Measurements from ENCODE around the gene HOXD8. TPM values are rescaled to one million over a fixed set of nuclear protein-coding genes. Genes with fewer than 3 reads are reported as not detected.

Gene HOXD8
- total RNA-seq, 4 donors from 2014 or later: 1.4 to 6.0 (median 2.6) TPM

DNA sequence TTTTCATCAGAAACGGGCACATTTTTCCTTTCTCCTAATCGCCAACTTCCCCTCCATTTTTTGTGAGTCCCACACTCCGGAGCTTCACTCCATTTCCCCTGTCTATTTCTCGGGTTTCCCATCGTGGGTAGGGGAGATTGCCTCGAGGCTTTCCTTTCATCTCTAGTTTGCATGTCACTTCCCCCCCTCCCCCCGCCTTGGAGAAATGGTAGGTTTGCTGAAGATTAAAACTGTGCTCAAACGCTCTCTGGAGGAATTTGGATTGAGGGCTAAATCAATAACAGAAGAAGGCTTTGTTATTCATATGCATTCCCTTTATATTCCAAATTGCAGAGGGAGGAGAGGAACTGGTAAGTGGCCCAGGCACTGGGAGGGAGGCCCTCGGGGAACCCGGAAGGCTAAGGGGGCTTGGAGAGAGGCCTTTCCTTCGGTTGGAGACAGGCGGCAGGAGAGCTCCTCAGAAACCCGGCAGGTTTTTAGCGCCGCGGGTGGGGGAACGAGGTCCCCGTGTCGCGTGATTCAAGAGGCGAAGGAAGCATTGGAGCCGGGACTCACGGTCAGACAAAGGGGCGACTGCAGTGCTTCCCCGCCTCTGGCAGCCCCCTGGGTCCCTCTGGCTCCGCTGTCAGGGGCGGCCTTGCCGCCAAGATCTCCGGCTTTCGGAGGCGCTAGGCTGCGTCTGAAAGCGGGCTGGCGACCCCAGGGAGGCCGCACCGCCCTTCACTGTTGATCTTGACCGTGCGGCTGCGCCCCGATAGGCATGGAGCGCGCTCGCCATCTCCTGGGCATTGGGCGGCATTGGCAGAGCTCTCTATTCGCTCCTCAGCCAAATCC, 32.3 kb upstream of the HOXD8 start:
- Histone ChIP-seq H3K27me3 (peaks cover 100% of the 10 kb centered on the region), H3K27ac (no peak overlapping the region), H3K4me3 (peak overlapping the region; percentile 47), H3K36me3 (no peaks in the 10 kb centered on the region), H3K4me1 (peaks cover 53% of the 10 kb centered on the region), H3K9me3 (no peaks in the 10 kb centered on the region)
- peak in 1 of 2 donors; percentile 74 for DNase-seq (ENCODE audit: low spot score in 2 of 2)
- TF ChIP-seq EP300 (IDR thresholded peaks at IDR 0.05): no peak
- TF ChIP-seq POLR2AphosphoS5 (IDR thresholded peaks at IDR 0.05): no peak
- TF ChIP-seq POLR2A (IDR thresholded peaks at IDR 0.05): no peak
- TF ChIP-seq, protein P1, sequence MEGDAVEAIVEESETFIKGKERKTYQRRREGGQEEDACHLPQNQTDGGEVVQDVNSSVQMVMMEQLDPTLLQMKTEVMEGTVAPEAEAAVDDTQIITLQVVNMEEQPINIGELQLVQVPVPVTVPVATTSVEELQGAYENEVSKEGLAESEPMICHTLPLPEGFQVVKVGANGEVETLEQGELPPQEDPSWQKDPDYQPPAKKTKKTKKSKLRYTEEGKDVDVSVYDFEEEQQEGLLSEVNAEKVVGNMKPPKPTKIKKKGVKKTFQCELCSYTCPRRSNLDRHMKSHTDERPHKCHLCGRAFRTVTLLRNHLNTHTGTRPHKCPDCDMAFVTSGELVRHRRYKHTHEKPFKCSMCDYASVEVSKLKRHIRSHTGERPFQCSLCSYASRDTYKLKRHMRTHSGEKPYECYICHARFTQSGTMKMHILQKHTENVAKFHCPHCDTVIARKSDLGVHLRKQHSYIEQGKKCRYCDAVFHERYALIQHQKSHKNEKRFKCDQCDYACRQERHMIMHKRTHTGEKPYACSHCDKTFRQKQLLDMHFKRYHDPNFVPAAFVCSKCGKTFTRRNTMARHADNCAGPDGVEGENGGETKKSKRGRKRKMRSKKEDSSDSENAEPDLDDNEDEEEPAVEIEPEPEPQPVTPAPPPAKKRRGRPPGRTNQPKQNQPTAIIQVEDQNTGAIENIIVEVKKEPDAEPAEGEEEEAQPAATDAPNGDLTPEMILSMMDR (IDR thresholded peaks at IDR 0.05): peak; percentile 14 to 81
- 3% methylated on average over 37 of the region's 45 CpGs for WGBS

DNA sequence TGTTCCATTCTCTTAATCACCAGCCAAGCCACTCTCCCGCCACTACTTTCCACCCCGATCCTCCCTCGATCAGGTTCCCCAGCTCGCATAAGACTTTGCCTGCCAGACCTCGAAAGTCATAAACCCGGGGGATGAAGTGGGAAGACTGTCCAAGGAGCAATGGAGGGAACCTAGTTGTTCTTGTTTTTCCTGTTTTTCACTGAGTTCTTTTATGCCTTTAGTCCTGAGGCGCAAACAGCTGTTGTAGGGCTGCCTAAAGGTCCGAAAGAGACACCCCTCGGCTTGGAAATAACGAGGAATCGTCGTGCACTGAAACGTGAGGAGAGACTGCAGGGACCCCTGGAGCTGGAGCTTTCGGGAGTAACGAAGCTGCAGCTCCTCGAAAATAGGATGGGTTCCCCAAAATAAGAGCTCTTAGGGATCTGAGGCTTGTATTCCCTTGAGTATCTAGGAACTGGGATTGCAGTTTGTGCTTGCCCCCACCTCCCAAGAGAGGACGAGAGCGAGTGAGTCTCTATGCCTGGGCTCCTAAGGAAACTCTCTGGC, 31.6 kb upstream of the HOXD8 start:
- Histone ChIP-seq H3K36me3 (no peaks in the 10 kb centered on the region), H3K27ac (no peak overlapping the region), H3K9me3 (no peaks in the 10 kb centered on the region), H3K4me1 (peaks cover 47% of the 10 kb centered on the region), H3K4me3 (peak overlapping the region; percentile 47), H3K27me3 (peaks cover 100% of the 10 kb centered on the region)
- TF ChIP-seq EP300 (IDR thresholded peaks at IDR 0.05) (no peak), POLR2A (IDR thresholded peaks at IDR 0.05) (no peak), POLR2AphosphoS5 (IDR thresholded peaks at IDR 0.05) (no peak)
- TF ChIP-seq, protein P1 (IDR thresholded peaks at IDR 0.05): no peak
- WGBS: 5% methylated on average over 17 of the region's 18 CpGs
- no peak for DNase-seq (ENCODE audit: low spot score in 2 of 2)

DNA sequence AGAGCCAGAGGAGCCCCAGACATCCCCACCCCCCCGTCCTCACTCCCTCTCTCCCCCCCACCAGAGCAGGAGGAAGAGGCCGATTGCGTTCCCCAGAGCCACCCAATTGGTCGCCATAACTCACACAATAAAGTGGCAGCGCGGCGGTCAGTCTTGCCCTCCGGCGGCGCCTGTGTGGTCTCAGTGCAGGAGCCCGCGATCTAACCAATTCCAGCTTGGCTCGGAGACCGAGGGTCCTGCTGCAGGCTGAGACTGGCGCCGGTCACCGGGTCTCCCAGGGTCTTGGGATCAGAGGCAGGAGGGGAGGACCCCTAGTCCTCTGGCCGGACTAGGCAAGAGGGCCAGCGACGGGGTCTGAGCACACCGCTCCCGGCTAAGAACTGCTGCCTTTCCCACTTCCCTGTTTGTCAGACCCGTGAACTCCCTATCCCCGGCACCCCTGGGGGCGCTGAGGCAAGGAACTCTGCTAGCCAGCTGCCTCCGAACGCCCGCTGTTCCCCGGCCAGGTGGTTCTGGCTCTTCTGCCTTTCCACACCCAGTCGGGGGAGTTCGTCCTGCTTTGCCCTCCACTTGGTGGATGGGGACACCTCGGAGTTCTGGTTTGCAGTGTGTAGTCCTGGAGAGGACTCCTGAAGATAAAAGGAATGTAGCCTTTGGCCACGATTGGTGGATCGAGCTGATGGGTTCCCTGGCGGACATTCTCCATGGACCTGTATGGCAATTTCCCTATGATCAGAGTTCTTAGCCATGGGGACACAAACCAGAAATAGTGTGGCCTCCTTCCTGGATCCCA, 30.9 kb upstream of the HOXD8 start:
- WGBS: no CpG with 5 or more reads among the region's 35 CpGs
- Histone ChIP-seq H3K9me3 (no peaks in the 10 kb centered on the region), H3K36me3 (no peaks in the 10 kb centered on the region), H3K4me1 (peaks cover 40% of the 10 kb centered on the region), H3K27ac (no peak overlapping the region), H3K4me3 (no peak overlapping the region), H3K27me3 (peaks cover 100% of the 10 kb centered on the region)
- DNase-seq (ENCODE audit: low spot score in 2 of 2): peak in 1 of 2 donors; percentile 58
- TF ChIP-seq POLR2AphosphoS5 (IDR thresholded peaks at IDR 0.05): no peak
- TF ChIP-seq EP300 (IDR thresholded peaks at IDR 0.05): no peak
- TF ChIP-seq, protein P1 (IDR thresholded peaks at IDR 0.05): no peak
- no peak for TF ChIP-seq POLR2A (IDR thresholded peaks at IDR 0.05)

DNA sequence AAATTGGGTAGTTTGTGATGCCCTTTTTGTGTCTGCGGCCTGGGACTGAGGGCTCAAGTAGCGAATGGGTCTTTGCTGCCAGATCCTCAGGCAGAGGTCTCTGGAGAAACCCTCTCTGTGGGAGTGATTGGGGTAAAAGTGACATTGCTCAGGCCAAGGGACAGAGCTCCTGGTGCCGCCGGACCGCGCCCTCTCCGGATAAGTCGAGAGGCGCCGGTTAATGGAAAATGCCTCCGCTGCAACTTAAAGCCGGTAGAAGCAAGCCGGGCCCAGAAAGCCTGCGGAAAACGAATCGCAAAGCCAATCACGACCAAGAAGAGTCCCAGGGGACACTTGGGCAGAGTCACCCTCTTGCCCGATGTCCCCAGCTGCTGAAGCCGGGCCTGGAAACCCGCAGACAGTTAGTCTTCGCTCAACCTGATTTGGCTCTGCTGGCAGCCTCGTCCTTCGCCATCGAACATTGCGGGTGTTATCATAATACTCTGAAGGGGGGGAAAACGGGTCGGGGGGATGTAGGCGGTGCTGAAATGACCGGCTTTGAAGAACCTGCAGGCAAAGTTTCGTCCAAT, 30.3 kb upstream of the HOXD8 start:
- DNase-seq (ENCODE audit: low spot score in 2 of 2): no peak
- H3K27me3 ChIP-seq: peaks cover 100% of the 10 kb centered on the region

More for the DNA sequence above, 30.3 kb upstream of the HOXD8 start:
- H3K36me3 ChIP-seq: no peaks in the 10 kb centered on the region
- no peak overlapping the region for H3K27ac ChIP-seq
- WGBS: 19% methylated on average over 13 of the region's 30 CpGs
- no peak overlapping the region for H3K4me3 ChIP-seq
- no peaks in the 10 kb centered on the region for H3K9me3 ChIP-seq
- peaks cover 45% of the 10 kb centered on the region for H3K4me1 ChIP-seq
- TF ChIP-seq POLR2AphosphoS5 (IDR thresholded peaks at IDR 0.05): no peak
- TF ChIP-seq EP300 (IDR thresholded peaks at IDR 0.05): no peak
- TF ChIP-seq, protein P1 (IDR thresholded peaks at IDR 0.05): no peak
- TF ChIP-seq POLR2A (IDR thresholded peaks at IDR 0.05): no peak

All from suprapubic skin (tissue), 4 donors.